ENCODE results near the gene ARSA.
"Not testable (repeated sequence)": the region's sequence is repeated elsewhere in the genome, so short reads cannot be mapped to it uniquely, and the experiment has no call there.

The ARSA gene

GRCh38 chr22:50624347-50625130, 3.4 kb downstream of the ARSA start:
- FAIRE-seq (no peak), DNase-seq (ENCODE audit: insufficient read length, low spot score) (no peak)

- no peak for DNase-seq (ENCODE audit: insufficient read length, low spot score)
- no peak for FAIRE-seq
Observed at GRCh38 chr22:50622723-50623327, 5.1 kb downstream of the ARSA start.

- peak; percentile 86 for FAIRE-seq
- DNase-seq (ENCODE audit: insufficient read length, low spot score), result no peak
Observed at GRCh38 chr22:50621948-50622722, 5.8 kb downstream of the ARSA start.

DNA sequence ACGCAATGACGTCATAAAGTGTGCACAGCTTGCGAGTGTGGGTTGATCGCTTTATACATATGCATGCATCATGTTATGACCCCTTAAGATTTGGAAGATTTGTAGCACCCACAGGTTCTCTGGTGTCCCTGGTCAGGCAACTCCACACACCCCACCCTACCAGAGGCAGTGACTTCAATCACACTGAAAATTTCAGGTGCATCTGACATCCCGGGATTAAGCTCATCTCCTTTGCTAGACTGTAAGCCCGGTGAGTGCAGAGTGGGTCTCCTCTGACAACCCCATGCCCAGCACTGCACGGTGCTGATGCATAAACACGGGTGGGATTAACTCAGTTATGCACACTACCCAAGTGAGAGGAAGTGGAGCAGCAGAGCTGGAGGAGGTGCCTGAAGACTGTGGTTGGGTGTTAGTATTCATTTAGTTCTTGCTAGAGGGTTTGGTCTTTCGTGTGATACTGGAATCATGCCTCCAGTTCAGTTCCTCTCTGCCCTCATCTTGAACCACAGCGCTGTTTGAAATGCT, 6.5 kb downstream of the ARSA start:
- FAIRE-seq (peak; percentile 97), DNase-seq (ENCODE audit: insufficient read length, low spot score) (no peak)

DNA sequence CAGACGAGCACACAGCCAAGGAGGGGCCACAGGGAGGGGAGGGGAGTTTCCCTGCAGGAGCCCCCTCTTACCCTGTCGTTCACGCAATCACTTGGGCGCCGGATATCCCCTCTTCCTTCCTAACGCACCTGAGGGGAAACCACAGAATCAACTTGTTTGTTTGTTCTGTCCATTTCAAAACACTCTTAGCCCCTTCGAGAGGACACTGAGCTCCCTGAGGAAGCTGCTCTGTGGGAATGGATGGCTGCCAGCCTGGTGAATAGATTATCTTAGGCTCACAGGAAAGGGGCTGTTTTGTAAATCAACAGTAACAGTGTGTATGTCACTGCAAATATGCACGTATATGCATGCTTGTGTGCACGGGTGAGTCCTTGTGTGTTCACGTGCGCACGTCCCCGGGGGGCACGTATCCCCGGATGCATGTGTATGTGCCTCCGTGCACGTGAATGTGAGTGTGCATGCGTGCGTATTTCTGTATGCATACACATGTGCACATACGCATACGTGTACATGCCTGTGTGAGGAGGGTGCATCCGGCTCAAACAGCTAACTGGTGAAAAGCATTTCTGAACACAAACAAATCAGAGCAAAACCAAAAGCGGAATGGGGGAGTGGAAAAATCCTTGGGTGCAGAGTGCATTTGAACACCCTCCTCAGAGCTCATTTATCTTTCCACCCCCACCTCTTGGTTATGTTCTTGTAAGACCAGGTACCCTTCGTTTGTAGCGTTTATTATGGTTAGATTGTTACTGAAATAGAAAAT, 7.2 kb downstream of the ARSA start:
- no peak for DNase-seq (ENCODE audit: insufficient read length, low spot score)
- FAIRE-seq, result no peak

DNA sequence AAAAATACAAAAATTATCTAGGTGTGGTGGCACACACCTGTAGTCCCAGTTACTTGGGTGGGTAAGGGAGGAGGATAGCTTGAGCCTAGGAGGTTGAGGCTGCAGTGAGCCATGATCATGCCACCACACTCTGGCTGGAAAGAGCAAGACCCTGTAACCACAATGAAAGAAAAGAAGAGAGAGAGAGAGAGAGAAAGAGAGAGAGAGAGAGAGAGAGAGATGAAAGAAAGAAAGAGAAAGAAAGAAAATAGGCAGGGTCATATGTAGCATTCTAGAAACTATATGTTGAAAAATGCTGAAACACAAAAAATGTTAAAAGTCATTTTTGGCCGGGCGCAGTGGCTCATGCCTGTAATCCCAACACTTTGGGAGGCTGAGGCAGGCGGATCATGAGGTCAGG, 13.7 kb downstream of the ARSA start:
- FAIRE-seq; DNase-seq (ENCODE audit: insufficient read length, low spot score): not testable (repeated sequence)

DNA sequence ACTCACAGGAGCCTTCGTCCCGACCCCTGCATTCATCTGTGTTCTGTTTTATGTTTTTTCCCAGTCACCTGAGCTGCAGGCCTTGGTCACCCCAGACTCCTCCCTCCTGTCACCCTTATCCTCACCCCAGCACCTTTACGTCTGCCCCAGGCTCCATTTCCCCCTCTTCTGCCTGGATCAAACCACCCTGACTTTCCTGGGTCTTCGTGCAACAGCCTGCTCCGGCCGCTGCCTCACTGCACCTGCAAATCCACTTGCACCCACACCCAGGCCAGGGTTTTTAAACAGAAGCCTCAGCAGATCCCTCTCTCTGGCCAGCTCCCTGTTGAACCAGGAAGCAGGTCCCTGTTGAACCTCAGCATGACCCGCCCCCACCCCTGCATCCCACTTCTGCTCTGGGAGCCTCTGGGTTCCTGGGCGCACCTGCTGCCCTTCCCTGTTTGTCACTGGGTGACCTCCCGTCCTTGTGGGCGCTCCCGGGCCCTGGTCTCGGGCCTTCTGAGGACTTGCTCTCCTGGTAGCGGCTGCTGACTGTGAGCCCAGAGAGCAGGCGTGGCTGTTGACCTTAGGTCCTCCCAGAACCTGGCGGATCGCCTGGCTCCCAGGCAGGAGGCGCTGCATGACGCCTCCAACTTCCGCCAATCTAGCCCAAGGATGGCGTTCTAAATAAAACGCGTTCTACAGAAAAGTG, 14.5 kb downstream of the ARSA start:
- FAIRE-seq, result no peak
- no peak for DNase-seq (ENCODE audit: insufficient read length, low spot score)

GRCh38 chr22:50612528-50613221, 15.3 kb downstream of the ARSA start:
- DNase-seq (ENCODE audit: insufficient read length, low spot score), result peak; percentile 50
- no peak for FAIRE-seq

DNA sequence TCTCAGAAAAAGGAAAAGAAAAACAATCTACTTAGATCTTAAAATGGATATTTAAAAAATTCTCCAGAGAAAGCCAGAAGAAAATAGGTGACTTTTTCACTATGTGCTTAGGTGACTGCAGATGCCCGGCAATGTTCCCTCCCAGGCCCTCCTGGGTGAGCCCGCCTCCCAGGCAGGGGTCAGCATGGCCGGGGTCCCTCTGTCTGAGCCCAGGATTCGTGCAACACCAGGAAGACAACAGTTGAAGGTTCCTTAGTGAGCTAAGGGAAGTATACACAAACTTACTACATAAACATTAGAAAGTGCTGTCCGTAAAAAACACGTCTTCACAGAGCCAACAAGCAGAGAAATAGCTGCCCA, 15.8 kb downstream of the ARSA start:
- DNase-seq (ENCODE audit: insufficient read length, low spot score) (no peak), FAIRE-seq (no peak)

GRCh38 chr22:50611341-50612060, 16.5 kb downstream of the ARSA start:
- FAIRE-seq, result no peak

DNA sequence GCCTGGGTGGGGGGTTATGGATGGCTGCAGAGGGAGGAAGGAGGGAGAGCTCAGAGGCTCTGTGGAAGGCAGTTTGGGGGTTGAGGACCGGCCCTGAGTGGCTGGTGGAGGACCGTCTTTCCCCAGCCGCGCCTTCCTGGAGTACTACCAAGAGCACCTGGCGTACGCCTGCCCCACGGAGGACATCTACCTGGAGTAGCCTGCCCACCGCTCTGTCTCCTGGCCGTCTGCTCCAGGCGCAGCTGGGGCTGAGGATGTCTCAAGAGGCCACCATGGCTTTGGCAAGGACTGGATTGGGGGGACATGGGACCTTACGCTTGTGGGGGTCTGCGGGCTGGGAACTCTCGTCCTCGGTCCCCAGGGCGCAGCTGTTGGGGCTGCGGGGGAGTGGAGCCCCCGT, 17.4 kb downstream of the ARSA start:
- DNase-seq (ENCODE audit: insufficient read length, low spot score) (no peak), FAIRE-seq (no peak)

More at GRCh38 chr22:50611341-50612060, 16.5 kb downstream of the ARSA start:
- no peak for DNase-seq (ENCODE audit: insufficient read length, low spot score)

GRCh38 chr22:50610041-50610451, 17.9 kb downstream of the ARSA start:
- DNase-seq (ENCODE audit: insufficient read length, low spot score) (no peak), FAIRE-seq (no peak)

DNA sequence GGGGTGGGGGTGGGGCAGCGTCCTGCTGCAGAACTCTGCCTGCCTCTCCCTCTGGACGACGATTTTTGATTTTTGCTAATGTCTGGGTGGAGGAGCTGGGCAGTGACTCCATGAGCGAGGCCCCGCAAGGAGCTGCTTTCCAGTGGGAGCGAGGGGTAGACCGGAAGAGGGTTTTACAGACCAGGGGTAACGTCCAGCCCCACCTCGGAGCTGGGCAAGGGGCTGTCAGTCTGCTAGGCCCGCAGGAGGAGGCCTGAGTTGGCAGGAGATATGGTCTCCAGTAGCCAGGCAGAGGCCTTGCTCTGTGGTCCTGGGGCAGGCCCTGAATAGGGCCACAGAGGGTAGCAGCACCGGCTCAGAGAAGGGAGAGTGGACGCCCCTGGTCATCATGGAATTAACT, 18.4 kb downstream of the ARSA start:
- no peak for DNase-seq (ENCODE audit: insufficient read length, low spot score)
- no peak for FAIRE-seq

DNA sequence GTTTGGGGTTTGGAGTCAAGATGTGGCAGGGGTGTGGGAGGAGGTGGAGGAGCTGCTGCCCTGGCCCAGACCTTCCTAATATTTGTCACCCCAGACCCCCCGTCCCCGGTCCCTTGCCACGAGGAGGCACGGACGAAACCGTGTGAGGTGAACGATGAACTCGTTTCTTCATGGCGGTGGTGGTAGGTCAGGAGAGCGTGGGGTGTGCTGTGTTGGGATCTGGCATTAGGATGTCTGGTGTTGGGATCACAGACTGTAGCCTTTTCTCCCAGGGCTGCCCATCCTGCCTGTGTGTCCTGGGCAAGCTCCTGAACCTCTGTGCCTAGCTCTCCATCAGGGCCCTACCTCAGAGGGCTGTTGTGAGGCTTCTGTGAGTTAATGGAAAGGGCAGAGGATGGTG, 19.0 kb downstream of the ARSA start:
- no peak for FAIRE-seq

DNA sequence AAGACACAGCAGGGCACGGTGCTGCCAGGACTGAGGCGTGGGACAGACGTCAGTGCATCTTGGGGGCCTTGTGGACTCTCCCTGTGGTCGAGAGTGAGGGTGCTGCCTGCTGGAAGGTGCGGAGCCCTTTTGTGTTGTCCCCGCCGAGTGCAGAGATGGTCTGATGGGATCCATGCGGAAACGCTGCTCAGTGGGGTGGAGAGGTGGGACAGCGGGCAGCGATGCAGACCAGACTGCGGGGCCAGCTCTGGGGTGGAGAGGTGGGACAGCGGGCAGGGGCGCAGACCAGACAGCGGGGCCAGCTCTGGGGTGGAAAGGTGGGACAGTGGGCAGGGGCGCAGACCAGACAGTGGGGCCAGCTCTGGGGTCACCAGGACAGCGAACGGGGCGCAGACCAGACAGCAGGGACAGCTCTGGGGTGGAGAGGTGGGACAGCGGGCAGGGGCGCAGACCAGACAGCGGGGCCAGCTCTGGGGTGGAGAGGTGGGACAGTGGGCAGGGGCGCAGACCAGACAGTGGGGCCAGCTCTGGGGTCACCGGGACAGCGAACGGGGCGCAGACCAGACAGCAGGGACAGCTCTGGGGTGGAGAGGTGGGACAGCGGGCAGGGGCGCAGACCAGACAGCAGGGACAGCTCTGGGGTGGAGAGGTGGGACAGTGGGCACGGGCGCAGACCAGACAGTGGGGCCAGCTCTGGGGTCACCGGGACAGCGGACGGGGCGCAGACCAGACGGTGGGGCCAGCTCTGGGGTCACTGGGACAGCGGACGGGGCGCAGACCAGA, 19.7 kb downstream of the ARSA start:
- not testable (repeated sequence) for FAIRE-seq; DNase-seq (ENCODE audit: insufficient read length, low spot score)

More for the DNA sequence above, 19.0 kb downstream of the ARSA start:
- no peak for DNase-seq (ENCODE audit: insufficient read length, low spot score)

GRCh38 chr22:50607659-50608020, 20.3 kb downstream of the ARSA start:
- FAIRE-seq (no peak), DNase-seq (ENCODE audit: insufficient read length, low spot score) (no peak)

GRCh38 chr22:50606946-50607658, 20.9 kb downstream of the ARSA start:
- FAIRE-seq, result no peak

More at GRCh38 chr22:50606946-50607658, 20.9 kb downstream of the ARSA start:
- DNase-seq (ENCODE audit: insufficient read length, low spot score), result no peak
